Hematopoietic multipotent progenitor cell treated with erythropoietin and hydrocortisone succinate and interleukin-3 and kit ligand, for 17 days (in vitro differentiated cells): ENCODE results near the gene TRPV6.

Source experiments
- DNase-seq: peaks from one replicate; pipeline ENCODE4 v3.0.0-alpha.2; 2015; ENCODE audit warnings: low spot score

The TRPV6 gene

GRCh38 chr7:142908290-142908689, 22.7 kb upstream of the TRPV6 start:
- DNase-seq = no peak

DNA sequence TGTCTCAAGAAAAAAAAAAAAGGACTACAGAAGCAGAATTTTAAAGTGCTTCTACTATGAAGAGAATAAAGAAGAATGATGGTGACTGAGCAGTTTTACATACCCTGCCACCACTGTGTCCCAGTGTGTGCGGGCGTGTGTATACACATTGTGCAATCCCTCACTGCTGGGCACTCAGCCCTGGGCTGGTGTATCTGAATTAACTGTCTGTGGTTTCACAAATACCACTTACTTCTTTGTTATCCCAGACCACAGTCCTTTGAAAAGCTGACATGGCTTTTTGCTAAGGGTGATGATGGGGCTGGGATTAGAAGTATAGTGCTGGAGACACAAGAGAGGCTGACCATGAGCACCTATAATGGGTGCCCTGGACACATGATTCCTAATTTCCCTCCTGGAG, 21.1 kb upstream of the TRPV6 start:
- DNase-seq = no peak

DNA sequence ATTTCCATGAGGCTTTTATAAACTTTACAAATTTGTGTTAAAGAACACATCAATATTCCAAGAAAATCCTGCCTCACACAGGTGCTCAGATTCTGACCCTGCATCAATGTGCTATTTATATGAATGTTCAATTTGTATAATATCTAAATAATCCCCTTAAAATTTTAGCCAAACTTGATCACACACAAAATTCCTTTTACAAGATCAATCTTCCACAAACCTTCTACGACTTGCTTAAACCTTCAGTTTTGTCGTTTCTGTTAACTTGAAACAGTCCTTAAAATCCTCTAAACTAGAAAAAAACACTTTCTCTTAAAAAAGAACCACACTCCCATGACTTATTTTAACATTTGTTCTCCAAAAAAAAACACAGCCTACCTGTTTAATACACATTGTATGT, 20.2 kb upstream of the TRPV6 start:
- DNase-seq = no peak

DNA sequence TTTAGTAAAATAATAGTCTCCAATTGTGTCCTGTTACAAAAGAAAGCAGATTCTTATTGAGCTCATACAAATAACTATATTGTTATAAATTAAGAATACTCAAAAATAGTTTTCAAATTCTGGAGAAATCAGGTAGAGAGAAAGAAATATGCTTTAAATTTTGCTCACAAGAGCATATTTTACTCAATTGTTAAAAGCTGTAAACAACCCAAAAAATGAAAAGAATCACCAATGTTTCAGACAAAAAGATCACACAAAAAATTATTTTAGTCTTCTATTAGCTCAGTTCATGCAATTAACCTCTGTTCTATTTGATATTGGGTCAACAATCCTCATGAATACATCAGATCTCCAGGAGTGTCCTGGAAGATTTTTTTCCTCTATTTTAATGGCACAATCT, 18.6 kb upstream of the TRPV6 start:
- no peak for DNase-seq

DNA sequence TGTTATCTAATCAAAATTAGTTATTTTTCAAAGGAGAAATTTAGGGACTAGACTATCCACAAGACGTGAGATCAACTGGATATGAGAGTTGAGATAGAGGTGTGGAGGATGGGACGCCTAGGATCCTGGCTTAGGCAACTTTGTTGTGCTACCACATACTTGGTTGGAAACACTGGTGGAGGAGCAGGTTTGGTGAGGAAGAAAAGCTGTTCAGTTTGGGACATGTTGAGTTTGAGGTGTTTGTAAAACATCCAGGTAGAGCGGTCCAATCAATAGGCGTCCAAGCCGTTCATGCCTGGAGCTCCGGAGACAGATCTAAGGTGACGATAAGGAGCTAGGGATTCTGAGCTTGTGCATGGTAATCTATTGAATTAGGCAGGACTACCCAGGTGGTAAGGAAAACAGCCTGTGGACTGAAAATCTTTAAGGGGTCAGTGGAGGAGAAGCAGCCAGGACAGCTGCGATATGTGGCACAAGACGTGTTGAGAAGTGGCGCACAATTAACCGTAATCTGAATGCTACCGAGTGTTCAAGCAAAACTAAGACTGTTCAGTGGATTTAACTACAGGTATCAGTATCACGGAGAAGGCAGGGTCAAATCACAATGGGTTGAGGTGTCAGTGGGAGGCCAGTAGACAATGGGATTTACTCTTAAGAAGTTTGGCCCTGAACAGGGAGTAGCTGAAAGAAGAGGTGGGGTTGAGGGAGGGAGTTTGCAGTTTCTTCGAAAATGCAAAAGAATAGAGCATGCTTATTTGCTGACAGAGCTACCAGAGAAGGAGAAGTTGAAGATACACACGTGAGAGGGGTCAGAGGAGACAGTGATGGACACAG, 16.1 kb upstream of the TRPV6 start:
- no peak for DNase-seq

DNA sequence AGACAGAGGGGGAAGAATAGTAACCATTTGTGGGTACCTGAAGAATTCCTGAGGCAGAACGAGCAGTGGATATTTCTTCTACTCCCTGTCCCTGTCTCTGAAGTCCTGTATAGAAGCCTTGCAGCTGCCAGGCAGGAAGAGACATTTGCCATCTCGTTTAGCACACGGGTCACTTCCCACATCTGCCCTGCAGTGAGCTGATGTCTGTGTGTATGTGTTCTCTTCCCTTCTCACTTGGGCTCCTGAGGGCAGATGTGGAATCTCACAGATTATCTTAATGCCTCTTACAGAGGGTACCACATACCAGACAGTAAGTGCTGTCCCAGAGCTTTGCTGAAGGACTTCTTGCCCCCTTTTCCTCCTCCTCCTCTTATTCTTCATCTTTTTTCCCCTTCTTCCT, 14.1 kb upstream of the TRPV6 start:
- no peak for DNase-seq

DNA sequence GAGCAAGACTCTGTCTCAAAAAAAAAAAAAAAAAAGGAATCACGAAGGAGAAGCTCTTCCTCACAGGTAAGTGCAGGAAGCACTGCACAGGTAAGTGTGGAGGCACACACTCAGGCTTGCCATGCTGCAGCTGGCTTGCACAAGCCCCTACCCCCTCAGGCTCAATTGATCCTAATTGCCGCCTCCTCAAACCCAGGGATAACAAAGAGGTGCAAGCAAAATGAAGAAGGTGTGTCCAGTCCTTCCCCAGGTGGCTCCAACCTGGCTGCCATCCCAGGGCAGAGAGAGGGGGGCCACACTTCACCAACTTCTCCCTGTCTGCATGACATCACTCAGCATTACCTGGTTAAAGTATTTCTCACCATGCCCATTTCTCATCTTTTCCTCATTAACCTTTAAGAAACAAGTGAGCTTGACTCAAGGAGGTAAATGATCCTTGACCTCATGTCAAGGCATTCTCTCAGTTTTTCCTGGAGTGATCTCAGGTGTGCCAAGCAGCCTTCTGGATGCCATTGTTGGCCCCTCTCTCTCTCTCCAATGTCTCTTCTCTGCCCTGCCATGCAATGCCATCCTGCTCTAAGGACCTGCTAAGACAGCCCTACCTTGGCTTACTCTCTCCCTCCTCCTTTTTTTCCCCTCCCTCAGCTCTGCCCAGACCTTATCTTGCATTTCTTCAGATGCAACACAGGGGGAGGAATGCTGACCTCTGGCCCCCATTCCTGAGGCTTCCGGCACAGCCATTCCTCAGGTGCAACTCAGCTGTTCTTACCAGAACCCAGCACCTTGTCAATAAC, 13.0 kb upstream of the TRPV6 start:
- no peak for DNase-seq

DNA sequence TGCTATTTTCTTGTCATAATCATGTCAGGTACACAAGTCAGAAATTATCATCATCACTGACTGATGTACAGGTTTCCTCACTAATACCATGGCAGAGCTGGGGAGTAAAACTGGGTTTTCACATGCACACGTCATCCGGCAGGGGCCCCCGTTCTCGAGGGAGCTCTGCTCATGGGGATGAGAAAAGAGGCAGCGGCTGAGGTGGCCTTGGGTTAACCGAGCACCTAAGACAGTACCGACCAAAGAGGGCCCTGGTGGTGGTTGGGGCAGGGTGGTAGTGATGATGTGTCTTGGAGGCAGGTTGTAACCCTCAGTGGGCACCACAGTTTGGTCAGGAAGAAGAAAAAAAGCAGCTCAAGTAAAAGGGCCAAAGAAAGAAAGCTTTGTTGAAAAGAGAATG, 12.1 kb upstream of the TRPV6 start:
- DNase-seq = no peak

GRCh38 chr7:142896741-142897379, 11.3 kb upstream of the TRPV6 start:
- no peak for DNase-seq

GRCh38 chr7:142896151-142896550, 10.6 kb upstream of the TRPV6 start:
- no peak for DNase-seq

DNA sequence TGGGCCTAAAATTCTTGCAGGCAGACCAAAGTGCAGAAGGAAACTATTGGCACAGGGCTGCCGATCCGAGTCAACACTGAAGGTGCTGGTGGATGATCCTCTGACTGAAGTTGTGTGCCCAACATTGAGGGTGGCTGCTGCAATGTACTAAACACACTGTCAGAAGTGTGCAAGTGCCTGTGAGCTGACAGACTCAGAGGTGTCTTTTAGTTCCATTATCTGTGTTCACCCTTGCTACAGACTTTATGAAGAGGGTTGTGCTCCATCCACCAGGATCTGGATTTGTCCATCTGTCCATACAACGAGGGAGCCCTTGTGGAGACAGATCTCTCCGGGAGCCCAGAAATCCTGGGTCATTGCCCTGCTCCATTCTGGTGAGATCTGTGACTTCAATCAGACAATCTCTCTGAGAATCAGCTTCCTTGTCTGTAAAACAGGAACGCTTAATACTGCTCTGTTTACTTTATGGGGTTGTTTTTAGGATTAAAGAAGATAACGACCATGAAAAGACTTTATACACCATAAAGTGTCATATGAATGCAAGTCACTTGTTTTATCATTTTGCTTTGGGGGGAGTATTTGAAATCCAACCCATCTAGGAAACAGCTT, 9.5 kb upstream of the TRPV6 start:
- DNase-seq = no peak

- DNase-seq = no peak
Measured at GRCh38 chr7:142894112-142894984, 8.8 kb upstream of the TRPV6 start.

GRCh38 chr7:142892951-142893350, 7.4 kb upstream of the TRPV6 start:
- DNase-seq = no peak

GRCh38 chr7:142891490-142892082, 6.0 kb upstream of the TRPV6 start:
- DNase-seq = no peak

DNA sequence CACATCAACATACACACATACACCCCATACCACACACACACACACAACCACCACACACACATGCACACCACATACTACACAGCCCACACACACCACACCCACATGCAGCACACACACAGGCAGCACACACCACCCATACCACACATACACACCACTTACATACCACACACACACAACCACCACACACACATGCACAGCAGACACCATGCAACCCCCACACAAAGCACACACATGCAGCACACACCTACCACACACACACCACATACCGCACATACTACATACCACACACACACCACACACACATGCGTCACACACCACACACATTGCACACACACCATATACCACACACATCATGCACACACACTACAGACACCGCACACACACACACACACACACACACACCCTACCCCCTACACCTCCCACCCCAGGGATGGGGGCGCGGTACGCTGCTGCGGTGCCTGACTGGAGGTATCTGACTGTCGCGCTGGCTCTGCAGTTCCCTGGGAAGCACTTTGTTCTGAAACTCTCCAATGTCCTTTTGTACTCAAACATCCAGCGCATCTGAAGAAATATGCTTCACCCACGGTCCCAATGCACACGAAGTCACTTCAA, 5.4 kb upstream of the TRPV6 start:
- DNase-seq = no peak

- no peak for DNase-seq
Measured at GRCh38 chr7:142889816-142890215, 4.3 kb upstream of the TRPV6 start.

DNA sequence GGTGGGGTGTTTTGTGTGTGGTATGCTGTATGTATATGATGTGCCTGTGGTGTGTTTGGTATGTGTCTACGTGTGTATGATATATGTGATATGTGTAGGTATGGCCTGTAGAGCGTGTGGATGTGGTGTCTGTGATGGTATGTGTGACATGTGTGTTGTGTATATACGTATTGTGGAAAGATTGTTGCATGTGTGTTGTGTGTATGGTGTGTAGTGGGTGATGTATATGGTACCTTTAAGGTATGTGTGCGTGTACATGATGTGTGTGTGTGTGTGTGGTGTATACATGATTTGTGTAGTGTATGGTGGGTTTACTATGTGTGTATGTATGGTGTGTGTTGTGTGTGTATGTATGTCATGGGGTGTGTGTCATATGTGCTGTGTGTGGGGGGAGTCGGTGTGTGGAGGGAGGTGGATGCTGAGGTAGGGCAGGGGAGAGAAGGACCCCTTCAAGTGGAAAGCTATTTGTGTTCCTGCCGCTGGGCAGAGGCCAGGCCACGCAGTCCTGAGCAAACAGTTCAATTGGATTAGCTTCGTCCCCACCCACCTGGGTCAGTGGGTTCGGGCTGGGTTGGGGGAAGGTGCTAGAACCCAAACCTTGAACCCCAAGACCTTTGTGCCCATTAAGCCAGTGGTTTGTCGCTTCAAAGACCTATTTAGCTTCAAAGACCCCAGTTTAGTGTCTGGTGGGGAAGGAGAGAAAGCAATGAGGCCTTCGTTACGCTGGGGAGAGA, 1.9 kb upstream of the TRPV6 start:
- no peak for DNase-seq

DNA sequence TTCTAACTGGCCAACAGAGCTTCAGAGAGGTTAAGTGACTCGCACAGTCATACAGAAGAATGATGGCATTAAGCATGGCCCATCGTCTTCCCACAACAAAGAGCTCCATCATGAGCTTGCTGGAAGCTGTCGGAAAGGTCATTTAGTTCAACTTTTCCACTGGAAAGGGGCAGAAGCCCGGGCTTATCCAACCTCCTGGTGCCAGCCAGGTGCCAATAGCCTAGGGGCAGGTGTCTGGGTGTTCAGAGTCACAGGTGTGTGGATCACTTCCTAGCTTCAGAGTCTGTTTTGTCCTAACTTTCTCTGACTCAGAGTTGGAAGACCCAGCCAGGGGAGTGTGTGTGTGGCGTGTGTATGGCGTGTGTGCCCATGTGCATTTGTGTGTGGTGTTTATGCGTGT, 1.3 kb upstream of the TRPV6 start:
- DNase-seq = no peak

DNA sequence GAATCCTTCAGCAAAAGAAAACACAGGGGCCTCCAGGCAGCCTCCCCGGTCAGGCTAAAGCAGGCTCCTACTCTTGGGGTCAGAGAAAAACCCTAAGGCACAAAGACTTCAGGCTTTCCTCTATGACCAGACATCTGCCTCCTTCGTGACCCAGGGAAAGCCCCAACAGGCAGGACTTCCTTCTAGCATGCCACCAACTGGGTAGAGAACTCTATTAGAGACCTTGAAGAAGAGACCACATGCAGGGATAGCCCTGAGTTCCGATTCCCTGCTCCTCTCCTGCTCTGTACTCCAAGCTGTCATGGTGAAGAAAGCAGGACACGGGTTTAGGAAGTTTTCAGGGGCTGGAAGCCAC, 1.3 kb downstream of the TRPV6 start:
- DNase-seq = no peak
